ENCODE data around the gene MAK. TPM values are rescaled to one million over a fixed set of nuclear protein-coding genes. Genes with fewer than 3 reads are reported as not detected.
A peak's percentile ranks its signal among the peaks of the same experiment; 100 is the strongest.

The MAK gene
- total and polyA plus RNA-seq, 2 of the 13 experiments (the other 11 are each of a cell fraction or from before 2014, with no cell fraction given) = 0.04 TPM; not detected in 1

DNA sequence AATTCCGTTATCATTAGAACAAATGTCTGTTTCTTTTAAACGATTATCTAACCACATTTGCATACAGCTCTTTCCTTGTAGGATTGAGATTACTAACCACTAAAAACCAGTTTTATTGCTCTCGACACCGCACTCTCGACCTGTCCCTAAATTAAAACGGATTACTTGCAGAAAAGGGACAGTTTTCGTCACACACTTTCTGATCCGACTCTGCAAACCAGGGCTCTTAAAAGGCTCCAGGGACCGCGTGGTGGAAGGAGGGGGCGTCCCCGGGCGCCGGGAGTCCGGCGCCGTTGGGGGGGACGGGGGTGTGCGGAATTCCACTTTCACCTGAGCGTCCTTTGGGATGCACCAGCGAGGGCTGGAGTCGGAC lies 731 bp downstream of the MAK start (continued):
- TF ChIP-seq CBX2 (IDR thresholded peaks at IDR 0.05; ENCODE audit: low read depth, low read length) (peak; percentile 75; the same call in 1 of the 2 replicates), CBX2 (CRISPR knock-in tag; IDR thresholded peaks at IDR 0.05; ENCODE audit: low read depth) (no peak), ZNF263 (CRISPR knock-in tag; IDR thresholded peaks at IDR 0.05) (no peak), CENPT (CRISPR knock-in tag; IDR thresholded peaks at IDR 0.05; ENCODE audit: low read depth) (no peak), RNF2 (conservative IDR thresholded peaks at IDR 0.05; ENCODE audit: low read depth) (peak; percentile 40), ZFX (CRISPR knock-in tag; IDR thresholded peaks at IDR 0.05; ENCODE audit: low read depth) (no peak), ZNF136 (CRISPR knock-in tag; IDR thresholded peaks at IDR 0.05; ENCODE audit: low read depth) (no peak), NAIF1 (CRISPR knock-in tag; IDR thresholded peaks at IDR 0.05; ENCODE audit: borderline replicate concordance) (peak; percentile 44; the same call in 1 of the 2 replicates), IRF2 (CRISPR knock-in tag; IDR thresholded peaks at IDR 0.05) (no peak), TBP (CRISPR knock-in tag; IDR thresholded peaks at IDR 0.05) (no peak), ZBTB20 (CRISPR knock-in tag; IDR thresholded peaks at IDR 0.05; ENCODE audit: borderline replicate concordance, low read depth) (no peak), ZNF296 (CRISPR knock-in tag; conservative IDR thresholded peaks at IDR 0.05) (no peak), ZNF878 (CRISPR knock-in tag; IDR thresholded peaks at IDR 0.05) (no peak), PRMT3 (CRISPR knock-in tag; IDR thresholded peaks at IDR 0.05; ENCODE audit: borderline replicate concordance, low read depth) (no peak), ZNF713 (CRISPR knock-in tag; IDR thresholded peaks at IDR 0.05) (no peak), ZNF253 (CRISPR knock-in tag; IDR thresholded peaks at IDR 0.05; ENCODE audit: borderline replicate concordance) (no peak)
- TF ChIP-seq, protein P1, sequence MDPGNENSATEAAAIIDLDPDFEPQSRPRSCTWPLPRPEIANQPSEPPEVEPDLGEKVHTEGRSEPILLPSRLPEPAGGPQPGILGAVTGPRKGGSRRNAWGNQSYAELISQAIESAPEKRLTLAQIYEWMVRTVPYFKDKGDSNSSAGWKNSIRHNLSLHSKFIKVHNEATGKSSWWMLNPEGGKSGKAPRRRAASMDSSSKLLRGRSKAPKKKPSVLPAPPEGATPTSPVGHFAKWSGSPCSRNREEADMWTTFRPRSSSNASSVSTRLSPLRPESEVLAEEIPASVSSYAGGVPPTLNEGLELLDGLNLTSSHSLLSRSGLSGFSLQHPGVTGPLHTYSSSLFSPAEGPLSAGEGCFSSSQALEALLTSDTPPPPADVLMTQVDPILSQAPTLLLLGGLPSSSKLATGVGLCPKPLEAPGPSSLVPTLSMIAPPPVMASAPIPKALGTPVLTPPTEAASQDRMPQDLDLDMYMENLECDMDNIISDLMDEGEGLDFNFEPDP (CRISPR knock-in tag; conservative IDR thresholded peaks at IDR 0.05) = no peak
- TF ChIP-seq, protein P2, sequence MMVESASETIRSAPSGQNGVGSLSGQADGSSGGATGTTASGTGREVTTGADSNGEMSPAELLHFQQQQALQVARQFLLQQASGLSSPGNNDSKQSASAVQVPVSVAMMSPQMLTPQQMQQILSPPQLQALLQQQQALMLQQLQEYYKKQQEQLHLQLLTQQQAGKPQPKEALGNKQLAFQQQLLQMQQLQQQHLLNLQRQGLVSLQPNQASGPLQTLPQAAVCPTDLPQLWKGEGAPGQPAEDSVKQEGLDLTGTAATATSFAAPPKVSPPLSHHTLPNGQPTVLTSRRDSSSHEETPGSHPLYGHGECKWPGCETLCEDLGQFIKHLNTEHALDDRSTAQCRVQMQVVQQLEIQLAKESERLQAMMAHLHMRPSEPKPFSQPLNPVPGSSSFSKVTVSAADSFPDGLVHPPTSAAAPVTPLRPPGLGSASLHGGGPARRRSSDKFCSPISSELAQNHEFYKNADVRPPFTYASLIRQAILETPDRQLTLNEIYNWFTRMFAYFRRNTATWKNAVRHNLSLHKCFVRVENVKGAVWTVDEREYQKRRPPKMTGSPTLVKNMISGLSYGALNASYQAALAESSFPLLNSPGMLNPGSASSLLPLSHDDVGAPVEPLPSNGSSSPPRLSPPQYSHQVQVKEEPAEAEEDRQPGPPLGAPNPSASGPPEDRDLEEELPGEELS (CRISPR knock-in tag; IDR thresholded peaks at IDR 0.05) = no peak
- TF ChIP-seq, protein P3, sequence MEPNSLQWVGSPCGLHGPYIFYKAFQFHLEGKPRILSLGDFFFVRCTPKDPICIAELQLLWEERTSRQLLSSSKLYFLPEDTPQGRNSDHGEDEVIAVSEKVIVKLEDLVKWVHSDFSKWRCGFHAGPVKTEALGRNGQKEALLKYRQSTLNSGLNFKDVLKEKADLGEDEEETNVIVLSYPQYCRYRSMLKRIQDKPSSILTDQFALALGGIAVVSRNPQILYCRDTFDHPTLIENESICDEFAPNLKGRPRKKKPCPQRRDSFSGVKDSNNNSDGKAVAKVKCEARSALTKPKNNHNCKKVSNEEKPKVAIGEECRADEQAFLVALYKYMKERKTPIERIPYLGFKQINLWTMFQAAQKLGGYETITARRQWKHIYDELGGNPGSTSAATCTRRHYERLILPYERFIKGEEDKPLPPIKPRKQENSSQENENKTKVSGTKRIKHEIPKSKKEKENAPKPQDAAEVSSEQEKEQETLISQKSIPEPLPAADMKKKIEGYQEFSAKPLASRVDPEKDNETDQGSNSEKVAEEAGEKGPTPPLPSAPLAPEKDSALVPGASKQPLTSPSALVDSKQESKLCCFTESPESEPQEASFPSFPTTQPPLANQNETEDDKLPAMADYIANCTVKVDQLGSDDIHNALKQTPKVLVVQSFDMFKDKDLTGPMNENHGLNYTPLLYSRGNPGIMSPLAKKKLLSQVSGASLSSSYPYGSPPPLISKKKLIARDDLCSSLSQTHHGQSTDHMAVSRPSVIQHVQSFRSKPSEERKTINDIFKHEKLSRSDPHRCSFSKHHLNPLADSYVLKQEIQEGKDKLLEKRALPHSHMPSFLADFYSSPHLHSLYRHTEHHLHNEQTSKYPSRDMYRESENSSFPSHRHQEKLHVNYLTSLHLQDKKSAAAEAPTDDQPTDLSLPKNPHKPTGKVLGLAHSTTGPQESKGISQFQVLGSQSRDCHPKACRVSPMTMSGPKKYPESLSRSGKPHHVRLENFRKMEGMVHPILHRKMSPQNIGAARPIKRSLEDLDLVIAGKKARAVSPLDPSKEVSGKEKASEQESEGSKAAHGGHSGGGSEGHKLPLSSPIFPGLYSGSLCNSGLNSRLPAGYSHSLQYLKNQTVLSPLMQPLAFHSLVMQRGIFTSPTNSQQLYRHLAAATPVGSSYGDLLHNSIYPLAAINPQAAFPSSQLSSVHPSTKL (CRISPR knock-in tag; IDR thresholded peaks at IDR 0.05) = no peak
- TF ChIP-seq, protein P4, sequence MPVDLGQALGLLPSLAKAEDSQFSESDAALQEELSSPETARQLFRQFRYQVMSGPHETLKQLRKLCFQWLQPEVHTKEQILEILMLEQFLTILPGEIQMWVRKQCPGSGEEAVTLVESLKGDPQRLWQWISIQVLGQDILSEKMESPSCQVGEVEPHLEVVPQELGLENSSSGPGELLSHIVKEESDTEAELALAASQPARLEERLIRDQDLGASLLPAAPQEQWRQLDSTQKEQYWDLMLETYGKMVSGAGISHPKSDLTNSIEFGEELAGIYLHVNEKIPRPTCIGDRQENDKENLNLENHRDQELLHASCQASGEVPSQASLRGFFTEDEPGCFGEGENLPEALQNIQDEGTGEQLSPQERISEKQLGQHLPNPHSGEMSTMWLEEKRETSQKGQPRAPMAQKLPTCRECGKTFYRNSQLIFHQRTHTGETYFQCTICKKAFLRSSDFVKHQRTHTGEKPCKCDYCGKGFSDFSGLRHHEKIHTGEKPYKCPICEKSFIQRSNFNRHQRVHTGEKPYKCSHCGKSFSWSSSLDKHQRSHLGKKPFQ (CRISPR knock-in tag; IDR thresholded peaks at IDR 0.05; ENCODE audit: insufficient replicate concordance) = no peak
- TF ChIP-seq, protein P5, sequence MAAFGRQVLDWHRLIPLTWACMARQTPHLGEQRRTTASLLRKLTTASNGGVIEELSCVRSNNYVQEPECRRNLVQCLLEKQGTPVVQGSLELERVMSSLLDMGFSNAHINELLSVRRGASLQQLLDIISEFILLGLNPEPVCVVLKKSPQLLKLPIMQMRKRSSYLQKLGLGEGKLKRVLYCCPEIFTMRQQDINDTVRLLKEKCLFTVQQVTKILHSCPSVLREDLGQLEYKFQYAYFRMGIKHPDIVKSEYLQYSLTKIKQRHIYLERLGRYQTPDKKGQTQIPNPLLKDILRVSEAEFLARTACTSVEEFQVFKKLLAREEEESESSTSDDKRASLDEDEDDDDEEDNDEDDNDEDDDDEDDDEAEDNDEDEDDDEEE (CRISPR knock-in tag; IDR thresholded peaks at IDR 0.05) = no peak
